MG63 (cell line): ENCODE measurements around the gene SUPT4H1. TPM values are rescaled to one million over a fixed set of nuclear protein-coding genes. Genes with fewer than 3 reads are reported as not detected.

Source experiments
- DNase-seq: peaks from one replicate; pipeline ENCODE4 v3.0.0-alpha.2; 2020
- H3K27me3 ChIP-seq: fragments of 250-450 bp; sonication (Bioruptor Pico); 2 replicates; pipeline ENCODE4 v1.5.1; 2020; ENCODE audit warnings: mild to moderate bottlenecking, moderate library complexity
- H3K36me3 ChIP-seq: fragments of 250-450 bp; sonication (Bioruptor Pico); 2 replicates; pipeline ENCODE4 v1.5.1; 2020; ENCODE audit warnings: mild to moderate bottlenecking, moderate library complexity
- H3K4me3 ChIP-seq: fragments of 250-450 bp; sonication (Bioruptor Pico); 2 replicates; pipeline ENCODE4 v1.5.1; 2020; ENCODE audit warnings: mild to moderate bottlenecking, moderate library complexity
- H3K9me3 ChIP-seq: fragments of 250-450 bp; sonication (Bioruptor Pico); 2 replicates; pipeline ENCODE4 v1.5.1; 2020; ENCODE audit warnings: mild to moderate bottlenecking, moderate library complexity
- total RNA-seq: library from RNA; depleted of rRNA; stranded (reverse); fragments of >200 nt; shearing (Covaris generic); gene quantifications from 2 replicates; pipeline ENCODE4 v1.2.3, GENCODE V29; 2014; ENCODE audit warnings: low replicate concordance

Gene SUPT4H1
- total RNA-seq, 1 experiment from 2014 or later = 97.2 TPM

- Histone ChIP-seq H3K4me3 (no peak overlapping the region), H3K36me3 (no peaks in the 10 kb centered on the region), H3K9me3 (no peaks in the 10 kb centered on the region), H3K27me3 (no peaks in the 10 kb centered on the region)
- no peak for DNase-seq
Measured at GRCh38 chr17:58319173-58320162, 32.5 kb downstream of the SUPT4H1 start.

- no peak for DNase-seq
- Histone ChIP-seq H3K27me3 (no peaks in the 10 kb centered on the region), H3K4me3 (no peak overlapping the region), H3K9me3 (no peaks in the 10 kb centered on the region), H3K36me3 (no peaks in the 10 kb centered on the region)
Measured at GRCh38 chr17:58318627-58319172, 33.3 kb downstream of the SUPT4H1 start.

GRCh38 chr17:58318065-58318481 is 33.9 kb downstream of the SUPT4H1 start:
- no peak for DNase-seq
- no peaks in the 10 kb centered on the region for H3K9me3 ChIP-seq
- no peaks in the 10 kb centered on the region for H3K27me3 ChIP-seq
- H3K36me3 ChIP-seq = no peaks in the 10 kb centered on the region
- H3K4me3 ChIP-seq = no peak overlapping the region

GRCh38 chr17:58317421-58318064 is 34.5 kb downstream of the SUPT4H1 start:
- H3K4me3 ChIP-seq = no peak overlapping the region
- DNase-seq = peak; percentile 70

GRCh38 chr17:58316260-58316960 is 35.6 kb downstream of the SUPT4H1 start:
- no peak for DNase-seq

More at GRCh38 chr17:58317421-58318064, 34.5 kb downstream of the SUPT4H1 start:
- no peaks in the 10 kb centered on the region for H3K9me3 ChIP-seq
- no peaks in the 10 kb centered on the region for H3K36me3 ChIP-seq
- H3K27me3 ChIP-seq = no peaks in the 10 kb centered on the region

GRCh38 chr17:58315750-58316149 is 36.3 kb downstream of the SUPT4H1 start:
- DNase-seq = no peak
- Histone ChIP-seq H3K4me3 (no peak overlapping the region), H3K27me3 (no peaks in the 10 kb centered on the region), H3K9me3 (no peaks in the 10 kb centered on the region), H3K36me3 (no peaks in the 10 kb centered on the region)

More at GRCh38 chr17:58316260-58316960, 35.6 kb downstream of the SUPT4H1 start:
- Histone ChIP-seq H3K9me3 (no peaks in the 10 kb centered on the region), H3K27me3 (no peaks in the 10 kb centered on the region), H3K36me3 (no peaks in the 10 kb centered on the region), H3K4me3 (no peak overlapping the region)

- Histone ChIP-seq H3K4me3 (no peak overlapping the region), H3K36me3 (no peaks in the 10 kb centered on the region), H3K9me3 (no peaks in the 10 kb centered on the region), H3K27me3 (no peaks in the 10 kb centered on the region)
- no peak for DNase-seq
Measured at GRCh38 chr17:58315281-58315711, 36.7 kb downstream of the SUPT4H1 start.

GRCh38 chr17:58314706-58315015 is 37.3 kb downstream of the SUPT4H1 start:
- Histone ChIP-seq H3K4me3 (no peak overlapping the region), H3K27me3 (no peaks in the 10 kb centered on the region), H3K9me3 (no peaks in the 10 kb centered on the region), H3K36me3 (no peaks in the 10 kb centered on the region)
- DNase-seq = no peak

- no peak for DNase-seq
- no peaks in the 10 kb centered on the region for H3K36me3 ChIP-seq
- H3K27me3 ChIP-seq = no peaks in the 10 kb centered on the region
- H3K4me3 ChIP-seq = no peak overlapping the region
- H3K9me3 ChIP-seq = no peaks in the 10 kb centered on the region
Measured at GRCh38 chr17:58313815-58314705, 37.9 kb downstream of the SUPT4H1 start.

- no peaks in the 10 kb centered on the region for H3K36me3 ChIP-seq
- H3K27me3 ChIP-seq = no peaks in the 10 kb centered on the region
- DNase-seq = no peak
- no peak overlapping the region for H3K4me3 ChIP-seq
- H3K9me3 ChIP-seq = no peaks in the 10 kb centered on the region
Measured at GRCh38 chr17:58312829-58313228, 39.2 kb downstream of the SUPT4H1 start.

- DNase-seq = no peak
- no peaks in the 10 kb centered on the region for H3K27me3 ChIP-seq
- no peaks in the 10 kb centered on the region for H3K36me3 ChIP-seq
- no peaks in the 10 kb centered on the region for H3K9me3 ChIP-seq
- no peak overlapping the region for H3K4me3 ChIP-seq
Measured at GRCh38 chr17:58312021-58312630, 39.9 kb downstream of the SUPT4H1 start.

GRCh38 chr17:58311429-58311894 is 40.5 kb downstream of the SUPT4H1 start:
- no peak for DNase-seq
- no peaks in the 10 kb centered on the region for H3K27me3 ChIP-seq

GRCh38 chr17:58310511-58311428 is 41.2 kb downstream of the SUPT4H1 start:
- no peak for DNase-seq
- Histone ChIP-seq H3K27me3 (no peaks in the 10 kb centered on the region), H3K4me3 (no peak overlapping the region), H3K9me3 (no peaks in the 10 kb centered on the region), H3K36me3 (no peaks in the 10 kb centered on the region)

More at GRCh38 chr17:58311429-58311894, 40.5 kb downstream of the SUPT4H1 start:
- Histone ChIP-seq H3K4me3 (no peak overlapping the region), H3K9me3 (no peaks in the 10 kb centered on the region), H3K36me3 (no peaks in the 10 kb centered on the region)

- Histone ChIP-seq H3K9me3 (no peaks in the 10 kb centered on the region), H3K36me3 (no peaks in the 10 kb centered on the region), H3K4me3 (no peak overlapping the region), H3K27me3 (no peaks in the 10 kb centered on the region)
- no peak for DNase-seq
Measured at GRCh38 chr17:58309918-58310259, 42.1 kb downstream of the SUPT4H1 start.
